ENCODE data around the gene CACNA2D3. TPM values are rescaled to one million over a fixed set of nuclear protein-coding genes. Genes with fewer than 3 reads are reported as not detected.
A peak's percentile ranks its signal among the peaks of the same experiment; 100 is the strongest.

The CACNA2D3 gene
- total RNA-seq, 1 donor from 2014 or later, result not detected

DNA sequence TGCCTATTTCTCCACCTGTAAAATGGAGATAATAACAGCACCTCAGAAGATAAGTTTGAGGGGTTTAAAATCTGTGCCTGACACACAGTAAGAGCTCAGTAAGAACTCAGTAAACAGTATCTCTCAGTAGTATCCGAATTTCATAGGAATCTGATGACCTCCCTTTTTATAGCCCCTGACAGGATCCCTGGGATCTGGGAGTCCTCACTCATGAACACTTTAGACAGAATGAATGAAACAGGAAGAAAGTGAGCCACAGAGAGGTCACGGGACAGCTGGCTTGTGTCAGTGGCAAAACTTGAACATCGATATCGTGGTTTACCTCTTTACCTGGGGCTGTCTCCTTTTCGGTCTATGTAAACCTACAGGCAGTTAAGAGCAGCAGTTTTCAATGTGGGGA is 754.3 kb downstream of the CACNA2D3 start:
- DNase-seq (ENCODE audit: low spot score), result no peak
- H3K4me1 Mint-ChIP-seq (ENCODE audit: low read depth), result peaks cover 45% of the 10 kb centered on the region
- H3K27me3 Mint-ChIP-seq (ENCODE audit: low read depth), result no peaks in the 10 kb centered on the region
- H3K27ac Mint-ChIP-seq (ENCODE audit: unreplicated experiment), result no peak overlapping the region
- H3K9me3 Mint-ChIP-seq (ENCODE audit: low read depth), result no peaks in the 10 kb centered on the region
- TF ChIP-seq, protein P1, sequence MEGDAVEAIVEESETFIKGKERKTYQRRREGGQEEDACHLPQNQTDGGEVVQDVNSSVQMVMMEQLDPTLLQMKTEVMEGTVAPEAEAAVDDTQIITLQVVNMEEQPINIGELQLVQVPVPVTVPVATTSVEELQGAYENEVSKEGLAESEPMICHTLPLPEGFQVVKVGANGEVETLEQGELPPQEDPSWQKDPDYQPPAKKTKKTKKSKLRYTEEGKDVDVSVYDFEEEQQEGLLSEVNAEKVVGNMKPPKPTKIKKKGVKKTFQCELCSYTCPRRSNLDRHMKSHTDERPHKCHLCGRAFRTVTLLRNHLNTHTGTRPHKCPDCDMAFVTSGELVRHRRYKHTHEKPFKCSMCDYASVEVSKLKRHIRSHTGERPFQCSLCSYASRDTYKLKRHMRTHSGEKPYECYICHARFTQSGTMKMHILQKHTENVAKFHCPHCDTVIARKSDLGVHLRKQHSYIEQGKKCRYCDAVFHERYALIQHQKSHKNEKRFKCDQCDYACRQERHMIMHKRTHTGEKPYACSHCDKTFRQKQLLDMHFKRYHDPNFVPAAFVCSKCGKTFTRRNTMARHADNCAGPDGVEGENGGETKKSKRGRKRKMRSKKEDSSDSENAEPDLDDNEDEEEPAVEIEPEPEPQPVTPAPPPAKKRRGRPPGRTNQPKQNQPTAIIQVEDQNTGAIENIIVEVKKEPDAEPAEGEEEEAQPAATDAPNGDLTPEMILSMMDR (IDR thresholded peaks at IDR 0.05), result no peak
- no peak overlapping the region for H3K4me3 Mint-ChIP-seq (ENCODE audit: unreplicated experiment)
- H3K36me3 Mint-ChIP-seq (ENCODE audit: low read depth), result no peaks in the 10 kb centered on the region

DNA sequence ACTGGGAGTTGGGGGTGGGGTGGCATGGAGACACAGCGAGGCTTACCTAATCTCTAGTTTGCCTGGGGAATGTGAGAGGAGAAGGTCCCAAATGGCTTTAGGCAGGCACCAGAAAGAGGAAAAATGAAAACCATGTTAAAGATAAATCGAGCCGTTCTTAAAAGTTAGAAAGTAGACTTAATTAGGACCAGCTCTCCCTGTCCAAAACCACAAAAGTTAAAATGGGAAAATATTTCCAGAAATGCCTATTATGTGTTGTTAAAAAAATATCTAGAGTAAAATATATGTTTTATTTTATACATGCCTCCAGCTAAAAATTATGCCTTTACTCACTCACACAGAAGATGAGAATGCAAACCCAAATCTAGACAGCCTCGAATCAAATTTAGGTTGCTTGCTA is 755.4 kb downstream of the CACNA2D3 start:
- Mint-ChIP-seq H3K4me3 (ENCODE audit: unreplicated experiment) (no peak overlapping the region), H3K27ac (ENCODE audit: unreplicated experiment) (no peak overlapping the region), H3K27me3 (ENCODE audit: low read depth) (no peaks in the 10 kb centered on the region), H3K36me3 (ENCODE audit: low read depth) (no peaks in the 10 kb centered on the region), H3K9me3 (ENCODE audit: low read depth) (no peaks in the 10 kb centered on the region), H3K4me1 (ENCODE audit: low read depth) (peaks cover 56% of the 10 kb centered on the region)
- TF ChIP-seq, protein P1 (IDR thresholded peaks at IDR 0.05), result no peak
- DNase-seq (ENCODE audit: low spot score), result no peak

DNA sequence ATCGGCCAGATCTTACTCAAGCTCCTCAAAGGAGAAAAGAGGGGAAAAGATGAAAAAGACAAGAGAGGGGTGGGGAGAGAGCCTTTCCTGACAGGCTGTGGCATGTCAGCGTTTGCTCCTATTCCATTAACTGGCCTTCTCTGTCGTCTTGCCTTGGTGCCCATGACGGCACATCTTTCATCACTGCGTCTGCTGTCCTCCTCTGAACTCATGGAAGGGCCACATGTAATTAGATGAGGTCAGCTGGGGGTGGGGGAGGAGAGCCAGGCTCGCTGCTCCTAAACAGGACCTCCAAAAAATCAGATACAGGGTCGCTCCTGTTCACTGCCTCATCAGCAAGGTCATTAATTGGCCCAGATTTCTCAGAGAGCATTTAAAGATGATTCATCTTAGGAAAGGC is 755.8 kb downstream of the CACNA2D3 start:
- H3K36me3 Mint-ChIP-seq (ENCODE audit: low read depth), result no peaks in the 10 kb centered on the region
- peaks cover 59% of the 10 kb centered on the region for H3K4me1 Mint-ChIP-seq (ENCODE audit: low read depth)
- no peak for DNase-seq (ENCODE audit: low spot score)
- no peaks in the 10 kb centered on the region for H3K9me3 Mint-ChIP-seq (ENCODE audit: low read depth)
- H3K27ac Mint-ChIP-seq (ENCODE audit: unreplicated experiment), result no peak overlapping the region
- no peak overlapping the region for H3K4me3 Mint-ChIP-seq (ENCODE audit: unreplicated experiment)
- H3K27me3 Mint-ChIP-seq (ENCODE audit: low read depth), result no peaks in the 10 kb centered on the region
- TF ChIP-seq, protein P1 (IDR thresholded peaks at IDR 0.05), result no peak

DNA sequence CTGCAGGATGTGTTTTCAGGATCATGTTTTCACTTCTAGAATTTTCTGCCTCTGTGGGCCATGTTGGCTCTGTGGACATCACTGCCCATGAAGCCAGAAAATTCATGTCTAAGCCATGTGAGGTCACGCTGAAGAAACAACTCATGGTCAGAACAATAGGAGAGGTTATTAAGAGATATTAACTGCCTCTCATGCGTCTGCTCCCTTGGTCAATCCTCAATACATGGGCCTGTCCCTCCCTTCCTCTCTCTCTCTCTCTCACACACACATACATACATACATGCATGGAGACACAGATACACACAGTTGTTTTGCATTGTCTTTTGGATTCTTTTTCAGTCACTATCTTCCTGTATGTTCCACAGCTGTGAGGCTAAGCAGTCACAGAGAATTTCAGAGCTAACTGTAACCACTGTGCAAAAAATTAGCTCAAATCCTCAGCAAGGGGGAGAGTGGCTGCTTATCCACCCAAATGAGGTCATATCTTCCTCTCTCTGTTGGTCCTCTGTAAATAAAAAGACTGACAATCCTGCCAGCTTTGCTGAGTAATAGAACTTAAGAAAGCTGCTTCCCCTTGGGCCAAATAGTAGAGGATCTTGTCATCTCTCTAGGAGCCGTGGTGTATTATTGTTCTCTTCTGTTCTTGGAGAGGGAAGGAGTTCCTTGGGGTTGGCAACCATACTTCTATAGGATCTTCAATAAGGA is 759.9 kb downstream of the CACNA2D3 start:
- Mint-ChIP-seq H3K4me1 (ENCODE audit: low read depth) (peaks cover 57% of the 10 kb centered on the region), H3K27ac (ENCODE audit: unreplicated experiment) (peak overlapping the region; percentile 57), H3K4me3 (ENCODE audit: unreplicated experiment) (no peak overlapping the region)

DNA sequence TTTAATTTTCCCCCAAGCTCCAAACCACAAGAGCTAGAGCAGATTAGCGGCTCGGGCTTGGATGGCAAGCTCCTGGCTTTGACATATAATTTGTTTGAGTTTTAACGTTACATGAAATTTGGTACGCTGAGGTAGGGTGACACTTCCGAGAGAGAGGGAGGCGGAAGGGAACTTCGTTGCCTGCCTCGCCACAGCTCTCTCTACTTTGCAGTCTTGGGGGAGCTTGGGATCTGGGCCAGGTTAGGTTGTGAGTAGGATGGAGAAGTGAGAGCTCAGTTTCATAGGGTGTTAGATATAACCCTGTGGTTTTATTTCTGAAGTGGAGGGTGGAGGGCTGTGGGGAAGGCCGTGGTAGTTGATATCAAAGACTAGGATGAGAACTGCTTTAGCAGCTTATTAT is 765.8 kb downstream of the CACNA2D3 start:
- H3K4me3 Mint-ChIP-seq (ENCODE audit: unreplicated experiment), result no peak overlapping the region
- no peaks in the 10 kb centered on the region for H3K27me3 Mint-ChIP-seq (ENCODE audit: low read depth)
- H3K4me1 Mint-ChIP-seq (ENCODE audit: low read depth), result peaks cover 58% of the 10 kb centered on the region
- DNase-seq (ENCODE audit: low spot score), result no peak
- TF ChIP-seq, protein P1 (IDR thresholded peaks at IDR 0.05), result no peak
- H3K36me3 Mint-ChIP-seq (ENCODE audit: low read depth), result no peaks in the 10 kb centered on the region
- peak overlapping the region; percentile 50 for H3K27ac Mint-ChIP-seq (ENCODE audit: unreplicated experiment)
- H3K9me3 Mint-ChIP-seq (ENCODE audit: low read depth), result no peaks in the 10 kb centered on the region

More for the DNA sequence above, 759.9 kb downstream of the CACNA2D3 start:
- Mint-ChIP-seq H3K9me3 (ENCODE audit: low read depth) (no peaks in the 10 kb centered on the region), H3K36me3 (ENCODE audit: low read depth) (no peaks in the 10 kb centered on the region), H3K27me3 (ENCODE audit: low read depth) (no peaks in the 10 kb centered on the region)
- DNase-seq (ENCODE audit: low spot score), result no peak
- TF ChIP-seq, protein P1 (IDR thresholded peaks at IDR 0.05), result no peak

All from chondrocyte (in vitro differentiated cells).